Ectodermal cell (in vitro differentiated cells): Measurements from ENCODE around the gene TAPT1.
"Not testable (repeated sequence)": the region's sequence is repeated elsewhere in the genome, so short reads cannot be mapped to it uniquely, and the experiment has no call there.

Experiments used
- H3K27ac ChIP-seq: 2 replicates; pipeline ENCODE4 v1.7.0; 2013; ENCODE audit warnings: mild to moderate bottlenecking, low read depth, low read length; ENCODE audit not compliant: insufficient read depth, poor library complexity, severe bottlenecking
- H3K27me3 ChIP-seq: 2 replicates; pipeline ENCODE4 v1.7.0; 2013; ENCODE audit warnings: mild to moderate bottlenecking, low read length; ENCODE audit not compliant: insufficient read depth, control insufficient read depth, poor library complexity, severe bottlenecking
- H3K36me3 ChIP-seq: one replicate; pipeline ENCODE4 v1.7.0; 2013; ENCODE audit warnings: low read length; ENCODE audit not compliant: control insufficient read depth, insufficient read depth
- H3K4me1 ChIP-seq: one replicate; pipeline ENCODE4 v1.7.0; 2013; ENCODE audit warnings: low read length; ENCODE audit not compliant: control insufficient read depth, insufficient read depth
- H3K4me3 ChIP-seq: 2 replicates; pipeline ENCODE4 v1.7.0; 2013; ENCODE audit warnings: low read depth, low read length, control low read depth; ENCODE audit not compliant: insufficient read depth
- H3K9me3 ChIP-seq: 2 replicates; pipeline ENCODE4 v1.7.0; 2013; ENCODE audit warnings: mild to moderate bottlenecking, low read length, moderate library complexity; ENCODE audit not compliant: control insufficient read depth
- WGBS, 2 experiments: methylation state at CpG; one replicate each; pipeline ENCODE4 v1.1.7; 2013; ENCODE audit warnings: missing lambda C conversion rate in 2 of 2; 5-methylcytosine and 5-hydroxymethylcytosine counted together

The TAPT1 gene

DNA sequence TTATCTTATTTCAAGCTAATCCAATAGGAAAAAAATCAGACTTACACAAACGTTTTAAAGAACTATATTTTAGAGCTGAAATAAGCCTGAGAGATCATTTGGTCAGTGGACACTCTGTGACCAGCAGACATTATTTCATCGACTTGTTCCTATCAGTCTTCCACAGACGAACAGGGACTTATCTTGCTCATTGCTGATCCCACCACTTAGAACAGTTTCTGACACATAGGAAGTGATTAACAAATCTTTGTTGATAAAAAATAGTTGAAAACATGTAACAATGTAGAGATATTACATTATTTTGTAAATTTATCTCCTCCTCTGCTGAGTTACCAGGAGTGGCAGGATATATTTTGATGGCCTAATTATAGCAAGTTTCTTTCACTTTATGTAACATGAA is 65.8 kb downstream of the TAPT1 start:
- no peaks in the 10 kb centered on the region for H3K36me3 ChIP-seq
- no peak overlapping the region for H3K27ac ChIP-seq
- H3K9me3 ChIP-seq: no peaks in the 10 kb centered on the region
- no peak overlapping the region for H3K4me3 ChIP-seq
- WGBS, 2 experiments: 94 to 95% methylated on average over 3 of the region's 3 CpGs
- H3K4me1 ChIP-seq: peaks cover 7% of the 10 kb centered on the region
- no peaks in the 10 kb centered on the region for H3K27me3 ChIP-seq

DNA sequence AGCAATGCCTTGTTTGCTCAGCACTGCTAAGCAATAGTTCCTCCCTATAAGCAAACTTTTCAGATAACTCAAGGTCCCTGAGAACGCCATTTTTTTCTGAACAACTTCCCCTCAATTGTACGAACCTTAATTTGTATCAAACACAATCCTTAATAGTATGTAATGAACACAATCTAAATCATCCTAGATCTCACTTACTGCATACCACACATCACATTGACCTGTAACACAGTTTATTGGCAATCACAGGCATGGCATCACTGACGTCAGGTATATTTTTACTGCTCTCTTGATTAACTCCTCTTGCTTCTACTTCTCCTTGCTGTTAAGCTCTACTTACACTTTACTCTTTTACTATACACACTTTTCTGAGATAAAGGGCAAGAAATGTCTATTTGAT is 67.0 kb downstream of the TAPT1 start:
- H3K4me1 ChIP-seq: peaks cover 7% of the 10 kb centered on the region
- WGBS, 2 experiments: 93 to 95% methylated on average over 3 of the region's 3 CpGs
- H3K27me3 ChIP-seq: no peaks in the 10 kb centered on the region
- no peaks in the 10 kb centered on the region for H3K9me3 ChIP-seq
- H3K4me3 ChIP-seq: no peak overlapping the region
- H3K27ac ChIP-seq: no peak overlapping the region
- H3K36me3 ChIP-seq: no peaks in the 10 kb centered on the region

DNA sequence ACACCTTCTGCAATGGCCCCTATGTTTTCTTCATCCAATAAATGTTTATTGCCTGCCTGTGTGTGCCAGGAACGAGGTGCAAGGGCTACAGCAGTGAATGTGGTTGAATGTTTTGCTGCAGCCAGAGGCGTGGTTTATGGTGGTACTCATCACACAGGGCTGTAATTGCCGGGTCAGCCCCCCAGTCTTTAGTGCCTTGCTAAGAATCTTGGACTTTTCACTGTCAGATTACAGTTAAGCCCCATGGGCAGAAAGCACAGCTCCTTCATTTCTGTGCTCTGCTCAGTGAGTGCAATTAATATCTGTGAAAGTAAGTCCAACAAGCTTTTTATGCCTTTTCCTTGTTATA is 67.8 kb downstream of the TAPT1 start:
- Histone ChIP-seq H3K36me3 (no peaks in the 10 kb centered on the region), H3K27me3 (no peaks in the 10 kb centered on the region), H3K4me1 (peaks cover 7% of the 10 kb centered on the region), H3K9me3 (no peaks in the 10 kb centered on the region), H3K27ac (no peak overlapping the region), H3K4me3 (no peak overlapping the region)
- 79 to 85% methylated on average over 3 of the region's 3 CpGs for WGBS, 2 experiments

DNA sequence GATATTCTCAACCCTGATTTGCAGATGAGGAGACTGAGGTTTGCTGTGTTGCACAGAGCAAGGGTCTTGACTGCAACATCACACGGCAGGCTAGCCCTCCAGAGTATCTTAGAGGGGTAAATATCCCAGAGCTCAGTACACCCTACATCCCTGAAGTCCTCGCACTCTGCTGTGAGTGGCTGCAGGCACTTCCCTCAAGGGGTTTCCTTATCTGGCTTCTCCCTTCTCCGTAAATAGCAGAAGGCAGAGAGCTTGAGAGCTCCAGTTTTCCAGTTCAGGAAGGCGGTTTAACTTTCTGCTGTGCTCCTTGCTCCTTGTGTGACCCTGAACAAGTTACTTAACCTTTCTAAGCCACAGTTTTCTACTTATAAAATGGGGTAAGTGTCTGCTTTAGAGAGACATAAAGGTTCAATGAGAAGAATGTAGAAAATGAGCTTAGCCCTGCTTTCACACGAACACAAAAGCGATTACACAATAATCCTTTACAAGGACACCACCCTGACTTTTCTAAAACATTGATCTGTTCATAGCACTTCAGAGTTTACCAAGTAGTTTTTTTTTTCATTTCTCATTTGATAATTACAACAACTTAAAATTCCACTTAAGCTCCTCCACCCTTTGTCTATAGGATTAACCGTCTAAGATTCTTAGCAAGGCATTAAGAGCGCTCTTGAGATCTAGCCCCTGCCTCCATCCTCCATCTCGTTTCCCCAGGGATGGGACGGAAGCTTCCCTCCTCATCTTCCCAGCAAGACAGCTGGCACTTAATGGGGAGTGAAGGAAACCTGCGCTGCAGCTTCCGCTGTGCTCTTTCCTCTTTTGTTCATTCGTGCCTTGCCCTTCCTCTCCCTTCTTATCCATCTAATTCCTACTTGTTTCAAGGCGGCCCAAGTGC is 68.4 kb downstream of the TAPT1 start:
- Histone ChIP-seq H3K4me3 (no peak overlapping the region), H3K27me3 (no peaks in the 10 kb centered on the region), H3K9me3 (no peaks in the 10 kb centered on the region), H3K36me3 (no peaks in the 10 kb centered on the region), H3K4me1 (peaks cover 7% of the 10 kb centered on the region), H3K27ac (no peak overlapping the region)
- WGBS, 2 experiments: 64 to 74% methylated on average over 14 of the region's 14 CpGs

DNA sequence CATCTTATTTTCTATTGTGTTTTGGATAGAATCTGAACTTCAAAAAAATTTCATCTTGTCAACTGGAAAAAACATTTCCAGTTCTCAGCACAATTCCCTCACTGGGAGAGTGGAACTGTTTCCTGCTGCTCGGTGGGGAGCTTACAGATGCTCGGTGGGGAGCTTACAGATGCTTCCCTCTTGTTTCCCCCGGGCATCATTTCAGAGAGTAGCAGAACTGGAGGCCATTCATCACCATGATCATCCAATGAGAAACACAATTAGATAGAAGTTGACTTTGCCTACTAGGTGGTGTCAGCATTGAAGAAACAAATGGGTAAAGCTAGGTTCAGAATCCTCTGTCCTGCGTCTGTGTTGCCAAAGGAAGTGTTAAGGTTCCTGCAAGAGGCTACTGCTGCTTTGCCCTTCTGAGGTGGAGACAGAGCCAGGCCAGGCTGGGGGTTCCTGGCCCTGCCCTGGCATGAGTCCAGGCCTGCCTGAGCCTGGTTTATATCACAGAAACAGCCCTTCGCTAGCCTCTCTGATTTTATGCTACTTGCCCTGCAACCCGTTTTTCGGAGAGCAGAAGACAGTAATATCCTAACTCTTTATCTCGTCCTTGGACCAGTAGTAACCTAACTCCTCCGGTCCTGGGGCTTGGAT is 70.6 kb downstream of the TAPT1 start:
- Histone ChIP-seq H3K27ac (no peak overlapping the region), H3K36me3 (no peaks in the 10 kb centered on the region), H3K4me3 (no peak overlapping the region), H3K27me3 (no peaks in the 10 kb centered on the region), H3K9me3 (no peaks in the 10 kb centered on the region), H3K4me1 (peaks cover 7% of the 10 kb centered on the region)
- WGBS, 2 experiments: 73 to 77% methylated on average over 9 of the region's 9 CpGs

DNA sequence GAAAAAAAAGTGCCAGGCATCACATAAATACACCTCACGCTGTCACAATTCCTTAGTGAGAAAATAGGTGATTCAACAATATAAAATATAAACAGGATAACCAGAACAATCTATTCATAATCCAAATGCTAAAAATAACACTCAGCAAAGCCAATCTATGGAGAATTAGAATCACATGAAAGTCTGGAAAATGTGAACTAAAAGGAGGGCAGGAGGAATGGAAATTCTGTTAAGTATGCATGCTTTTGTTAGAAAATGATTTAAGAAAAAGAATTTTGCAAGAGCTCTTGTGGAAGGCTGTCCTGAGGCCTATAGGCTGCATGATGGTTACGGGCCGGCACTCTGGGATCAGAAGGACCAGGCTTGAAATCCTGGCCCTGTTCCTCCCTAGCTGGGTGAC is 71.8 kb downstream of the TAPT1 start:
- Histone ChIP-seq H3K4me1 (peaks cover 7% of the 10 kb centered on the region), H3K27ac (no peak overlapping the region), H3K36me3 (no peaks in the 10 kb centered on the region), H3K27me3 (no peaks in the 10 kb centered on the region), H3K4me3 (no peak overlapping the region), H3K9me3 (no peaks in the 10 kb centered on the region)
- WGBS, 2 experiments: 92% methylated on average over 2 of the region's 3 CpGs

DNA sequence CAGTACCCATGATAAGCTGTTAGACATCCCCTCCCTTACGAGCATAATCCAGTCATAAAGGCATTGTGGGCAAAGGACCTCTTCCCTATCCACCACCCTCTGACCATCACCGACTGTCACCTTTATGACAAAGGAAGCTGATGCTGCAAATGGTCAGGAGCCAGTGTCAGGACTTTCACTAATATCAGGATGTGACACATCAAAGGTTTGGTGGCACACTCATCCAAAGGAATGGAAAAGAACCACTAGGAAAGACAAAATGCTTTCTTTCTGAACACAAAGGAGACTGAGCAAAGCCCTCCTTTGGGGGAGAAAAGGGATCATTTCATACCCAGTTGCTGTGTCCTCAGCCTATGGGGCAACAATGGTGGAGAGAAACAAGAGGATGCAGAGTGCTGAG is 75.6 kb downstream of the TAPT1 start:
- H3K9me3 ChIP-seq: no peaks in the 10 kb centered on the region
- H3K36me3 ChIP-seq: no peaks in the 10 kb centered on the region

DNA sequence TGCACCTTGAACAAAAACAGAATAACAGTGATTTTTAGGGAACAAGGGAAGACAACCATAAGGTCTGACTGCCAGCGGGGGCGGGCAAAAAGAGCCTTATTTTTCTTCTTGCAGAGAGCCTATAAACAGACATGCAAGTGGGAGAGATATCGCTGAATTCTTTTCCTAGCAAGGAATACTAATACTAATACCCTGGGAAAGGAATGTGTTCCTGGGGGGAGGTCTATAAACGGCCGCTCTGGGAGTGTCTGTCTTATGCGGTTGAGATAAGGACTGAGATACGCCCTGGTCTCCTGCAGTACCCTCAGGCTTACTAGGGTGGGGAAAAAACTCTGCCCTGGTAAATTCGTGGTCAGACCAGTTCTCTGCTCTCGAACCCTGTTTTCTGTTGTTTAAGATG is 81.4 kb downstream of the TAPT1 start:
- H3K4me3 ChIP-seq, H3K27ac ChIP-seq, H3K27me3 ChIP-seq, H3K9me3 ChIP-seq, H3K36me3 ChIP-seq, H3K4me1 ChIP-seq: not testable (repeated sequence)
- 93 to 94% methylated on average over 9 of the region's 9 CpGs for WGBS, 2 experiments

More for the DNA sequence above, 75.6 kb downstream of the TAPT1 start:
- H3K27me3 ChIP-seq: no peaks in the 10 kb centered on the region
- no peaks in the 10 kb centered on the region for H3K4me1 ChIP-seq
- 91 to 93% methylated on average over 2 of the region's 2 CpGs for WGBS, 2 experiments
- no peak overlapping the region for H3K4me3 ChIP-seq
- no peak overlapping the region for H3K27ac ChIP-seq

DNA sequence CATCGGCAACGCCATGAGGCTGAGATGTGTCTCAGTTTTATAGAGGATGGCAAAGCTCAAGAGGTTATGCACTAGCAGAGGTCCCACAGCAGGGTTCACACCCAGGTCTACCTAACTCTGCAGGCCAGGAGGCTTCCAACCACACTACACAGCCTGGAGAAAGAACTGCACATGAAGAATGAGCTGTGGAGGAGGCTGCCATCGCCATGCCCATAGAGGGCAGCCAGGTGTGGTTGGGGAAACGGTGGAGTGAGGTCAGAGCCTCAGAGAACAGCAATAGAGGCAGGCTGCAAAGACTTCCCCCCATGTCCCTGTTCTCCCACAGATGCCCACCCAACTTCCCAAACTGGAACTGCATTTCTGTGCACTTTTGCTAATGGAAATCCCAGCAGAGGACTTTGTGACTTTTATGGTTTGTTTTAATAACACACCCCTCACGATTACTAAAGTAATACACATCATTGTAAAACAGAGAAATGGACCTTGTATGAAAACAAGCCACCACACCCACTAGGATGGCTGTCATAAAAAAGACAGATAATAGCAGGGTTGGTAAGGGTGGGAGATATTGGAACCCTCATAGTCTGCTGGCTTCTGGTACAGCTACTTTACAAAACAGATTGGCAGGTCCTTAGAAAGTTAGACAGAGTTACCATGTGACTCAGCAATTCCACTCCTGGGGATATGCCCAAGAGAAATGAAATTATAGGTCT is 83.5 kb downstream of the TAPT1 start:
- no peak overlapping the region for H3K4me3 ChIP-seq
- no peaks in the 10 kb centered on the region for H3K4me1 ChIP-seq

DNA sequence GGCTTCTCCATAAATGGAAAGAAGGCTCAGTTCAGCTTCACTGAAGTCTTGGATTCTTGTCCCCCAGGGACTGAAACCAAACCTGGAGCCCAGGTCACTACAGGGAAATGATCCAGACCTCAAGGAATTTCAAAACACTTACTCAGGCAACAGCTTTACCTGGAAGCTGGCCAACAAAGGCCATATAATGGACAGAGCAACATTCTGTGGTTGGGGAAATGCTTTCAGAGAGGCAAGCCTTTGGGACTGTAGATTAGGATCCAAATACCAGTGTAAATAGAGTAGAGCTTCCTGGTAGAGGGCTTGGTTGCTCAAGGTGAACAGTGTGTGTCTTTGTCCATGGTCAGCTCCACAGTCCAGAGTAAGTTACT is 85.4 kb downstream of the TAPT1 start:
- no peaks in the 10 kb centered on the region for H3K36me3 ChIP-seq
- H3K27me3 ChIP-seq: no peaks in the 10 kb centered on the region
- H3K27ac ChIP-seq: no peak overlapping the region
- no peak overlapping the region for H3K4me3 ChIP-seq
- H3K4me1 ChIP-seq: no peaks in the 10 kb centered on the region
- no peaks in the 10 kb centered on the region for H3K9me3 ChIP-seq

More for the DNA sequence above, 83.5 kb downstream of the TAPT1 start:
- Histone ChIP-seq H3K36me3 (no peaks in the 10 kb centered on the region), H3K27me3 (no peaks in the 10 kb centered on the region), H3K9me3 (no peaks in the 10 kb centered on the region), H3K27ac (no peak overlapping the region)
- WGBS, 2 experiments: 94 to 95% methylated on average over 4 of the region's 5 CpGs
